NCI-H2227 treated with DMSO at 0.1 percent for 48 hours (cell line): ENCODE results near the gene ANXA11.
"Not testable (repeated sequence)": the region's sequence is repeated elsewhere in the genome, so short reads cannot be mapped to it uniquely, and the experiment has no call there.

Experiments used
- DNase-seq: peaks from one replicate; lab custom pipeline; 2025; lab: John Stamatoyannopoulos, UW

The ANXA11 gene

GRCh38 chr10:80205477-80206276, at the start of gene ANXA11:
Gene ANXA11, minus strand, starts transcription at chr10:80205537. Its CDS starts 32,676 bp downstream, at chr10:80172861.
- DNase-seq = no peak

DNA sequence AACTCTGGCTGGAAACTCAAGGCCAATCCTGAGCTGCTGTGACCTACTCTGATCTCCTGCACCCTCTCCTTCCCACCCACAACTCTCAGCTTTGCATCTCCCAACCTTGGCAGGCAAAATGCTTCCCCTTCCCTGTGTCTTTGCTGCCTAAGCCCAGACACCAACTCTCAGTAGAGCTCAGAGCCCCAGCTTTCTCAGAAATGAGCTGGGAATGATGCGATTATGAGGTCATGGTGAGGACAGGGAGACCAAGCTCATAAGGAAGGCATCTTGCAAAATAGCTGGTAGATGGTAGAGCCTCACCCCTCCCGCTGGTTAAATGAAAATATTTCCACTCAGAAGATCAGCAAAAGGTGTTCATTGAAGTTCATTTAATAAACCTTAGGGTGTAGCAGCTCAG, 49.4 kb upstream of the ANXA11 start:
- DNase-seq = not testable (repeated sequence)

DNA sequence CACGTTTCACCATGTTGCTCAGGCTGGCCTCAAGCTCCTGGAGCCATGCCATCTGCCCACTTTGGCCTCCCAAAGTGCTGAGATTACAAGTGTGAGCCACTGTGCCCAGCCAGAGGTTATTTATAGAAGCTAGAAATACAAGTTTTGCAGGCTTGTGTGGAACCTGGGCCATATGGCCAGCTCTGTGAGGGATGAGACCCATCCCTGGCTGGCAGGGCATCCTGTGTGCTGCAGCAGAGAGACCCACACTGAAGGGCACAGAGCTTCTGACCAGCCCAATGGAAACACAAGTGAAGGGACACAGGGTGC, 48.6 kb upstream of the ANXA11 start:
- DNase-seq = not testable (repeated sequence)

GRCh38 chr10:80253266-80253962, 48.1 kb upstream of the ANXA11 start:
- no peak for DNase-seq

DNA sequence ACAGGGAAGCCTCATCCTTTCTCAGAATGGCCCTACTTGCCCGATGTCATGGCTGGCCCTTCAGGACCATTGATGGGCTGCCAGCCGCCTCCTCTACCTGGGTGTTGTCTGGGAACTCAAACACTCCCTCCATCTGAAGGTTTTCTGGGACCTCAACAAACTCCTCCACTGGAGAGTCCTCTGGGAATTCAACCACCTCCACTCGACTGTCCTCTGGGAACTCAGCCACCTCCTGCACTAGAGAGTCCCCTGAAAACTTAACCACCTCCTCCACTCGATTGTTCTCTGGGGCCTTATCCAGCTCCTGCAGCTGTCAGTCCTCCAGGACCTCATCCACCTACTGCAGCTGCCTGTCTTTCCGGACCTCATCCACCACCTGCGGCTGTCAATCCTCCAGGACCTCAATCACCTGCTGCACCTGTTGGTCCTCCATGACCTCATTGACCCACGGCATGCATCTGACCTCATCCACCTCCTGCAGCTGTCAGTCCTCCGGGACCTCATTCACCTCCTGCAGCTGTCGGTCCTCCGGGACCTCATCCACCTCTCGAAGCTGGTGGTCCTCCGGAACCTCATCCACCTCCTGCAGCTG, 47.1 kb upstream of the ANXA11 start:
- no peak for DNase-seq

DNA sequence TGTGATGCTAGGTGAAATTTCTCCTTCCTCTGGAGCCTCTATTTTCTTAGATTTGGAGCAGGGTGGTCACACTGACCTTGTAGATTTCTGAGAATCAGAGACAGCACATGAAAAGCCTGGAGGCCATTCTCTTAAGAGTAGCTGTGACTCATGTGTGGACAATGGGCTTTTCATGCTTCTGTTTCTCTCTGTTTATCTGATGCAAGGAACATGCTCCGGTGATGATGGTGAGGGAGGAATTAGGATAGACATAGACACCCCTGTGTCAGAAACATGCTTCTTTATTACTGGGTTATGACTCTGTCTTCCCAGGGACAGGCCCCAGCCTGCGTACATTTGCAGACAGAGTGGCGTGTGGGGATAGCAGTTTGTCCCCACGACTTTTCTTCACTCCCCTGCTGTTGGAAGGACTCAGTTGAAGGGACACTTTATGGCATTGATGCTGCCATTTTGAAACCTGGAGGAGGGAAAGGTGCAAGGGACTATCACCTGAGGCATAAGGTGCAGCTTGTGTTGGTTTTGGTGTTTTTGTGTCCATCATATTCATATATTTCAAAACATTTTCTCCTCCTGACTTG, 46.5 kb upstream of the ANXA11 start:
- not testable (repeated sequence) for DNase-seq

- not testable (repeated sequence) for DNase-seq
These were observed 45.1 kb upstream of the ANXA11 start for GRCh38 chr10:80250399-80250798.

DNA sequence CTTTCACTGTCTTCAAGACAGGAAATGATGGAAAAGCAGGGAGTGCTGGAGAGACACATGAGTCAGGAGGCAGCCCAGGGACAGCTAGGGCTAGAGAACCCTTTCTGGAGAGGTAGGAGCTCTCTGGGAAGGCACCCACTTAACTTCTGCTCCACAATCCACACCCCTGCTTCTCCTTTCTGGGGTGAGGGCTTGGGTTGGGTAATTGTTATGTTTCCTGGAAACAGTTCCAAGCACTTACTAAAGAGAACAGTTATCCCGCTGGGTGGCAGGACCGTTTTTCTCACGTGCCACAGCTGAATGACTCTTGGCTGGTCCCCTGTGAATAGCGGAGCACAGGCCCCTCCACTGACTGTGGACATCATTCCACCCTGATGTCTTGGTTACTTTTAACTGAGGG, 44.6 kb upstream of the ANXA11 start:
- DNase-seq = not testable (repeated sequence)

- not testable (repeated sequence) for DNase-seq
These were observed 42.3 kb upstream of the ANXA11 start for GRCh38 chr10:80247611-80248010.

DNA sequence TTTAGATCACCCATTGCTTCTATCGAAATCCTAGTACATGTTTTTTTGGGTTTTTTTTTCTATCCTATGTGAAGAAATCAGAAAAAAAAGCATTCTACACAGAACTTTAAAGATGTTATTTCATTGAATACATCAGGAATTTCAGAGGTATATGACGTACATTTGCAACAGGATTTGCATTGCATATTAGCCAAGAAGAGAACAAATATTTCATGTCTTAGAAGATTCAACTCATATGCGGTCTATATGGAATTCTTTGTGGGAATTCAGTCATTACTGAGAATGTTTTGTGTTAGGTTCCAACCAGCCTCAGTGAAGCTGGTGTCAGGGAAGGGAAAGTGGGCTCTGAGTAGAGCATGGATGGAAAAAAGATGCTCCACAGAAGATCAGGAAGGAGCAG, 39.0 kb upstream of the ANXA11 start:
- not testable (repeated sequence) for DNase-seq

GRCh38 chr10:80242341-80242740, 37.0 kb upstream of the ANXA11 start:
- DNase-seq = not testable (repeated sequence)

DNA sequence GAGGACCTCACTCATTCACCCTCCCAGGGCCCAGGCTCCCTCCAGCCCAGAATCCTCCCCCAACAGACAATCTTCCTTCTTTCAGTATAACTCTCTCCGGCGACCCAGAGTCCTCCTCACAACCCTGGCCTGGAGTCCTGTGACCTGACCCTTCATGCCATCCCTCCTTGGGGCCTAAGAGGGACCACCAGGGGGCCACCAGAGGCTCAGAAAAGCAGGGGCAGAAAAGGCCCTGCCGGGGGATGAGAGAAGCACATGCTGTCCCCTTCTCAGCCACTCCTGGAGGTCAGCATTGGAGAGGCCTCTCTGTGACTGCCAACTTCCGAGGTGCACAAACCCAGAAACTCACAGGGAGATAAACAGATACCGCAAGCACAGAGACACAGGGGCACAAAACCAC, 31.1 kb upstream of the ANXA11 start:
- DNase-seq = not testable (repeated sequence)

GRCh38 chr10:80234331-80235235, 29.2 kb upstream of the ANXA11 start:
- not testable (repeated sequence) for DNase-seq

DNA sequence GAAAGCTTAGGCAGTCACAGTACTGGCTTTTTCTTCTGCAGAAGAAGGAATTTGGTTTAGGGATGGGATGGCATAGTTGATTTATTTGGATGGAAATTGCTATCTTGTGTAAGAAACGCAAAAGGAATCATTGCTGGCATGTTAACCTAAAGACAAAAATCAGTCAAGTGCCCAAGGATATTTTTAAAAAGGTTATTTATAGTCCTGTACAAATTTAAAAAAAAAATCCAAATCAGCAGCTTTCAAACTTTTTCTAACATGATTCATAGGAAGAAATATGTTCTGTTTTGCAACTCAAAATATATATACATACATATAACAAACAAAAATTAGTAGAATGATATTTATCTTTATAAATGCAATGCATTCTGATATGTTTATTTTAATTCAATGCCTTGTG, 28.5 kb upstream of the ANXA11 start:
- DNase-seq = not testable (repeated sequence)

DNA sequence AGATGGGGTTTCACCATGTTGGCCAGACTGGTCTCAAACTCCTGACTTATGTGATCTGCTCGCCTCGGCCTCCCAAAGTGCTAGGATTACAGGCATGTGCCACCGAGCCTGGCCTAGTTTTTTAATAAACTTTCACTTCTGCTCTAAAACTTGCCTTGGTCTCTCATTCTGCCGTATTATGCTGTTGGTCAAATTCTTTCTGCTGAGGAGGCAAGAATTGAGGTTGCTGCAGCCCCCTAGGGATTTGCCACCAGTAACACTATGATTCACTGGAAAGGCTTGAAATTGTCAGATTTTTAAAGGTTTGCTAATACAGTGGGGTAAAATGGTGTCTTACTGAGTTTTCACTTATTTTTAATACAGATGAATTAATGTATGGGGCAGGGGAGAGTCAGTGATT, 21.4 kb upstream of the ANXA11 start:
- not testable (repeated sequence) for DNase-seq

GRCh38 chr10:80223031-80223419, 17.7 kb upstream of the ANXA11 start:
- DNase-seq = not testable (repeated sequence)

DNA sequence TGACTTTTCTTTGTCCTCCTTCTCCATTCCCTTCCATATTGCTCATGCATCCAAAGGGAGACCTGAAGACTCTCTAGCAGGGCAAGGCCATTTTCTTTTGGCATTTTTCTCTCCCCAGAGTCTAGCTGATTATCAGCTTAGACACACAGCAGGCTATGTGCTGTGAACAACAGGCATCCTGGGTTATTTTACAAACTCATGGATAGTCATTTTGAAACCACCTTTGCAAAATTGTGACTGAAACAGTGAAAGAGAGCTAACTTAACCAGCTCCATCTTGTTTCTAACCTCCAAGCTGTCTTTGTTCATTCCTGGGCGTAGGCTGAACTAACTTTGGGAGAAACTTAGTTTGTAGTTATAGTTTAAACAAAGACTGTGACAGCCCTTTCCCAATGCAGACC, 13.5 kb upstream of the ANXA11 start:
- DNase-seq = not testable (repeated sequence)

DNA sequence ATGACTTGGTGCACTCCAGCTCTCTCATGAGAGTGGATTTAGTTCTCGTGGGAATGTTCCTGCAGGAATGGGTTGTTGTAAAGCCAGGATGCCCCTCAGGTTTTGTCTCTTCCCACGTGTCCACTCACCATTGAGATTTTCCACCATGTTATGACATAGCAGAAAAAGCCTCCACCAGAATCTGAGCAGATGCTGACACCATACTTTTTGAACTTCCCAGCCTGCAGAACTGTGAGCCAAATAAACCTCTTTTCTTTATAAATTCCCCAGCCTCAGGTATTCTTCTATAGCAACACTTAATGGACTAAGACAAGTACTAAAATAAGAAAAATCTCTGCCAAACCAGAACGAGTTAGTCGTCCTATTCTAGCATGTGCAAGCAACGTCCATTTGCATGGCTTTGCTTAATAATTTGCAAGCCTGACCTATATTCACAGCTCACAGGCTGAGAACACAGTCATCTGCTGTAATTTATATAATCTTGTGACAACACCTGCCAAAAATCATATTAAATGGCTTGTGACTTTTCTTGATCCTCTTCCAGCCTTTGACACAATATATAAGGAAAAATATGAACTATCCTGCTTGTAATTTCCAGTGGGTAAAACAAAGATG, 9.1 kb upstream of the ANXA11 start:
- DNase-seq = not testable (repeated sequence)

DNA sequence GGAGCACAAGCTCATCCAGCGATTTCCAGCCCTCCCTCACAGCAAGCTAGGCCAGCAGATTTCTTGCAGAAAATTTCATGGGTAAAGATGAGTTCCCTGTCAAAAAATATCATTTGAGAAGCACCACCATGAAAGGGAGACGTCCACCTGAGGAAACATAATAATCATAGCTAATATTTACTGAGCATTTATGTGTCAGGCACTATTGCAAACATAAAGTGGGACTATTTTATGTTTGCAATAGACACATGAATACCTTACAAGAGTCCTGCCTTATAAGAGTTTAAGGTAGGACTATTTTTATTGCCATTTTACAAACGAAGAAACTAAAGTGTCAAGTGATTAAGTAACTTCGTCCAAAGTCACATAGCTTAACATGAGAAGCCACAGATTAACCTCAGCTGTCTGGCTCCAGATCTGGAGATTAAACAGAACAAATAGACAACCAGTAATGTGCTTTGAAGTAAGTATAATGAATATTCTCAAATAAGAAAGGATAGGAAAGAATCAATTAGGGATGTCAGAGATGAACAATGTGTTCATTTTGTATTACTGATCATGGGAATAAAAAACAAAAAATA, 7.3 kb upstream of the ANXA11 start:
- DNase-seq = not testable (repeated sequence)

DNA sequence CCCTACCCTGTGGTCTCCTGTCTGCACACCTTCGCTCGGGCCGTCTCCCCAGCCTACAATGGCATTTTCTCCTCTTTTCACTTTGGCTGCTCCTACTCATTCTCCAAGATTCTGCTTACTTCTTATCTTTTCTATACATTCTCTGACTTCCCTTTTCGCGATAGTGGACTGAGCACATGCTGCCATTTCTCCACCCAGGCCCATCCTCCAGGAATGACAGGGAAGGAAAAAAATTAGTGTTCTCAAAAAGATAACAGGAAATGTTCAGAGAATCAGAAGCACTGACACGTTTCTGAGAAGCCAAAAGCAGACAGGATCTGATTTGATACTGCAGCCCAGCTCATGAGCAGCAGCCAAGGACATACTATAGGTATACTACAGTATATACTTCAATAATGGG, 6.4 kb upstream of the ANXA11 start:
- DNase-seq = no peak

GRCh38 chr10:80210259-80210658, 4.9 kb upstream of the ANXA11 start:
- no peak for DNase-seq
